Thyroid gland (tissue), 4 donors: ENCODE measurements around the gene GPHB5. TPM values are rescaled to one million over a fixed set of nuclear protein-coding genes. Genes with fewer than 3 reads are reported as not detected.

Experiments
- DNase-seq, 2 donors: peaks; one replicate each; pipeline ENCODE4 v3.0.0-alpha.2; 2019
- H3K27ac ChIP-seq, 3 donors: fragments of 200-600 bp; sonication (generic); 1 replicate in 2 of 3; 2 replicates in 1 of 3; pipeline ENCODE4 v1.5.1; 2016 to 2019; ENCODE audit warnings: mild to moderate bottlenecking in 1 of 3, moderate library complexity in 1 of 3
- H3K27me3 ChIP-seq: fragments of 200-600 bp; sonication (generic); one replicate; pipeline ENCODE4 v1.5.1; 2019
- H3K36me3 ChIP-seq, 2 donors: fragments of 200-600 bp; sonication (generic); one replicate each; pipeline ENCODE4 v1.5.1; 2016 to 2019
- H3K4me1 ChIP-seq, 2 donors: fragments of 200-600 bp; sonication (generic); one replicate each; pipeline ENCODE4 v1.5.1; 2017 to 2019
- H3K4me3 ChIP-seq, 3 donors: fragments of 200-600 bp; sonication (generic); replicated peaks in 1 of 3; 1 replicate in 2 of 3; 2 replicates in 1 of 3; pipeline ENCODE4 v1.5.1; 2016; ENCODE audit warnings: mild to moderate bottlenecking in 1 of 3
- H3K9me3 ChIP-seq: fragments of 200-600 bp; sonication (generic); one replicate; pipeline ENCODE4 v1.5.1; 2017
- POLR2A ChIP-seq, 2 donors: fragments of 450-650 bp; IDR thresholded peaks; one replicate each; pipeline ENCODE4 v1.6.1; 2017; ENCODE audit warnings: antibody characterized with exemption in 2 of 2, mild to moderate bottlenecking in 2 of 2, moderate library complexity in 1 of 2
- WGBS, 2 donors: methylation state at CpG; one replicate each; pipeline ENCODE4 v1.1.5; 2017; 5-methylcytosine and 5-hydroxymethylcytosine counted together
- intact Hi-C: fragments of 100-400 bp; cut with DNase I; formaldehyde crosslinking; loops from one replicate; pipeline ENCODE4 v1.15.1; 2023
- total RNA-seq, 4 donors: library from RNA; depleted of rRNA; stranded (reverse); fragments of >200 nt; gene quantifications; one replicate each; pipeline ENCODE4 v1.2.3, GENCODE V29; 2016
- TF ChIP-seq, protein P1 (sequence below), 6 experiments: fragments of 200-600 bp in 3 of 6; fragments of 450-650 bp in 3 of 6; sonication (generic) in 3 of 6; IDR thresholded peaks; one replicate each; pipeline ENCODE4 v1.5.1; 2016 to 2019; ENCODE audit warnings: antibody characterized with exemption in 6 of 6, mild to moderate bottlenecking in 2 of 6, inconsistent platforms in 1 of 6, moderate library complexity in 1 of 6

The GPHB5 gene, protein sequence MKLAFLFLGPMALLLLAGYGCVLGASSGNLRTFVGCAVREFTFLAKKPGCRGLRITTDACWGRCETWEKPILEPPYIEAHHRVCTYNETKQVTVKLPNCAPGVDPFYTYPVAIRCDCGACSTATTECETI
- not detected for total RNA-seq

DNA sequence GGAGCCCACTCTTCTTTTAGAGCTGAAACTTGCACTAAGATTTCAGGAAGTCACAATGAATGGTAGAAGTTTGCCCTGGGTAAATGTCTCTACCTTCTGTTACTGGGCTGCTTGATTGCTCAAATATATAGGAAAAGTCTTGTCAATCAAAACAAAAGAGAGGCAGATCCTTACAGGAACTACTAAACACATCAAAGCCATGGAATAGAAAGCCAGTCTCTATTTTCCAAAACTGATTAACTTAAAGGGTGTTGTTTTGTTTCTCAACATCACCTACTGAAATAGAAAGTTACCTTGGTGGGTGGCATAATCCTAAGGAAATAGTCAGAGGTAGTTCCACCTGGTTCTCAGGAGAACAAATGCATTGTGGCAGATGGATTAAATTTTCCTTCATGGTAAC, at the start of gene GPHB5:
GPHB5 (minus strand) TSS at position 101 of the 400 bp plus-strand sequence. CDS start 1,086 bp downstream, outside the sequence.
- H3K36me3 ChIP-seq = no peaks in the 10 kb centered on the region
- H3K27ac ChIP-seq = no peak within 1 kb of the TSS
- no peaks in the 10 kb centered on the region for H3K27me3 ChIP-seq
- DNase-seq = no peak
- TF ChIP-seq, protein P1, sequence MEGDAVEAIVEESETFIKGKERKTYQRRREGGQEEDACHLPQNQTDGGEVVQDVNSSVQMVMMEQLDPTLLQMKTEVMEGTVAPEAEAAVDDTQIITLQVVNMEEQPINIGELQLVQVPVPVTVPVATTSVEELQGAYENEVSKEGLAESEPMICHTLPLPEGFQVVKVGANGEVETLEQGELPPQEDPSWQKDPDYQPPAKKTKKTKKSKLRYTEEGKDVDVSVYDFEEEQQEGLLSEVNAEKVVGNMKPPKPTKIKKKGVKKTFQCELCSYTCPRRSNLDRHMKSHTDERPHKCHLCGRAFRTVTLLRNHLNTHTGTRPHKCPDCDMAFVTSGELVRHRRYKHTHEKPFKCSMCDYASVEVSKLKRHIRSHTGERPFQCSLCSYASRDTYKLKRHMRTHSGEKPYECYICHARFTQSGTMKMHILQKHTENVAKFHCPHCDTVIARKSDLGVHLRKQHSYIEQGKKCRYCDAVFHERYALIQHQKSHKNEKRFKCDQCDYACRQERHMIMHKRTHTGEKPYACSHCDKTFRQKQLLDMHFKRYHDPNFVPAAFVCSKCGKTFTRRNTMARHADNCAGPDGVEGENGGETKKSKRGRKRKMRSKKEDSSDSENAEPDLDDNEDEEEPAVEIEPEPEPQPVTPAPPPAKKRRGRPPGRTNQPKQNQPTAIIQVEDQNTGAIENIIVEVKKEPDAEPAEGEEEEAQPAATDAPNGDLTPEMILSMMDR (IDR thresholded peaks at IDR 0.05) = no peak
- TF ChIP-seq POLR2A (IDR thresholded peaks at IDR 0.05) = no peak
- no peaks in the 10 kb centered on the region for H3K4me1 ChIP-seq
- H3K4me3 ChIP-seq = no peak within 1 kb of the TSS
- H3K9me3 ChIP-seq = no peaks in the 10 kb centered on the region
- intact Hi-C loops = no loop called here

DNA sequence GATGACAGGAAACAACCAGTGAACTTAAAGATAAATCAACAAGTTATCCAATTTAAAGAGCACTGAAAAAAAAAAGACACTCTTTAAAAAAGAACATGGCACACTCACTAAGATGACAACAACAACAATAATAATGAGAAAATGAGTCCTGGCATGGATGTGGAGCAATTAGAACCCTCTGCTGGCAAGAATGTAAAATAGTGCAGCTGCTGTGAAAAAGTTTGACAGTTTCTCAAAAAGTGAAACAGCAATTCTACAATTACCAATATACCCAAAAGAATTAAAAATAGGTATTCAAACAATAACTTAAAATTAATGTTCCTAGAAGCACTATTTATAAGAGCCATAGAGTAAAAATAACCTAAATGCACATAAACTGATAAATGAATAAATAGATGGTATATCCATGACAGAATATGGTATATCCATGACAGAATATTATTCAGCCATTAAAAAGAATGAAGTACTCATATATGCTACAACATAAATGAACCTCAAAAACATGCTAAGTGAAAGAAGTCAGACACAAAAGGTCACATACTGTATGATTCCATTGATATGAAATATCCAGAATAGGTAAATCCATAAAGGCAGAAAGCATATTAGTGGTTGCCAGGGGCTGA, 49.1 kb upstream of the GPHB5 start:
- no peak for DNase-seq
- intact Hi-C loops = no loop called here
- no peak overlapping the region for H3K4me3 ChIP-seq
- no peaks in the 10 kb centered on the region for H3K27me3 ChIP-seq
- no peak overlapping the region for H3K27ac ChIP-seq
- H3K4me1 ChIP-seq = no peaks in the 10 kb centered on the region
- H3K9me3 ChIP-seq = no peaks in the 10 kb centered on the region
- no peak for TF ChIP-seq POLR2A (IDR thresholded peaks at IDR 0.05)
- TF ChIP-seq, protein P1 (IDR thresholded peaks at IDR 0.05) = no peak
- no peaks in the 10 kb centered on the region for H3K36me3 ChIP-seq

DNA sequence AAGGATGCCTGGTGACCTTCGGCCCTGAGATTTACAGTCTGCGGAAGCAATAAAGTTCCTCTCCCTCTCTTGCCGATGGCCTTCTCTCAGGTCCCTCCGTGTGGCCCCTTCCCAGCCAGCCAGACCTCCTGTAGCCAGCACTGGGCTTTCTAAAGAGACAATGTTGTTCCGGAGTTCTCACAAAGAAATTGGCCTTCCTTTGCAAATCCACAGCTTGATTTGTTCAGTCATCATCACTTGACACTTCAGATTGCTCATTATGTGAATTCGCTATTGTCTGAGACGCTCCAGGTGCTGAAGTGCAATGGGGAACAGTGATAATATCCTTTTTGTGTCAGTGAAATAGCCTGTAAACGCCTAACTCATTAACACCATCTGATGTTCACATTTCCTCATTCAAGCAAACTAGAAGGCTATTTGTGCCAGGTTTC, 43.7 kb upstream of the GPHB5 start:
- H3K27me3 ChIP-seq = no peaks in the 10 kb centered on the region
- WGBS, 2 donors = 55 to 63% methylated on average over 8 of the region's 8 CpGs
- H3K4me3 ChIP-seq = no peak overlapping the region
- intact Hi-C loops = no loop called here
- TF ChIP-seq, protein P1 (IDR thresholded peaks at IDR 0.05) = no peak
- no peak for TF ChIP-seq POLR2A (IDR thresholded peaks at IDR 0.05)
- DNase-seq = no peak
- no peaks in the 10 kb centered on the region for H3K4me1 ChIP-seq
- H3K27ac ChIP-seq = no peak overlapping the region
- H3K36me3 ChIP-seq = no peaks in the 10 kb centered on the region
- H3K9me3 ChIP-seq = no peaks in the 10 kb centered on the region

DNA sequence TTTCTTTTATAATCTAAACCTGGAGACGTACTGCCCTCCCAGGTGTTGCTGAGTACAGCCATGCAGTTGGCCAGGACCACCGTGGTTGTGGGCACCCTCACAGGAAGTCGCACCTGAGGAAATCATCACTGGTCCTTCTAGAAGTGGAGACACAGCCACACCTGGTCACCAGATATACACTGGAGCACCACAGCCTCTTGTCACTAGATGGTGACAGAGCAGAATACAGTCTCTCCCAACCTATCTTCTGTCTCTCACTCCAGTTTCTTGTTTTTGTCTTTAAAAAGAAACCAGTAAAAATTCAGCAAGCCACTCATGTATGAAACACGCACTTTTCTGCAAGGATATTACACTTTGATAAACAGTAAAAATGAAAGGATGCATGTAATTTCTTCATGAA, 43.1 kb upstream of the GPHB5 start:
- Histone ChIP-seq H3K27me3 (no peaks in the 10 kb centered on the region), H3K36me3 (no peaks in the 10 kb centered on the region), H3K4me1 (no peaks in the 10 kb centered on the region), H3K4me3 (no peak overlapping the region), H3K9me3 (no peaks in the 10 kb centered on the region), H3K27ac (no peak overlapping the region)
- WGBS, 2 donors = 75 to 82% methylated on average over 4 of the region's 4 CpGs
- intact Hi-C loops = no loop called here
- DNase-seq = no peak
- TF ChIP-seq POLR2A (IDR thresholded peaks at IDR 0.05) = no peak
- TF ChIP-seq, protein P1 (IDR thresholded peaks at IDR 0.05) = no peak

DNA sequence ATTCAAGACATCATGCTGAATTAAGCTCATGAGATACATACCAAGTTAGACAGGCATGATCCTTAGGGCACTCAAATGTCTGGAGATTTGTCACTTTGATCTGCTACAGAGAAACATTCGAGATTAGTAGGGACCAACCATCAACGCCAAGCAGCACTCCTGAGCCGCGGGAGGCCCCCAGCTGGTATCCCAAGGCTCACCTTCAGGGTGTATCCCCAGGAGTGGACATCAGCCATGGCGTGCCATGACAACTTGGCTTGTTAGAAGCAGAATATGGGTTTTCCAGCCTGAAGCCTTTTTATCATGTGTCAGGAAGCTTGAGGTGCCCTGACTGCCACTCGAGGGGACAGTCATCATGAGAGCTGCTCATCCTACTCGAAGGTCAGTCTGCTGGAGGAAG, 39.1 kb upstream of the GPHB5 start:
- intact Hi-C loops = no loop called here
- no peak for DNase-seq
- no peaks in the 10 kb centered on the region for H3K4me1 ChIP-seq
- H3K27me3 ChIP-seq = no peaks in the 10 kb centered on the region
- H3K4me3 ChIP-seq = no peak overlapping the region
- no peaks in the 10 kb centered on the region for H3K36me3 ChIP-seq
- 82 to 91% methylated on average over 7 of the region's 7 CpGs for WGBS, 2 donors
- TF ChIP-seq, protein P1 (IDR thresholded peaks at IDR 0.05) = no peak
- no peak for TF ChIP-seq POLR2A (IDR thresholded peaks at IDR 0.05)
- no peaks in the 10 kb centered on the region for H3K9me3 ChIP-seq
- no peak overlapping the region for H3K27ac ChIP-seq
